ENCODE data around the gene BATF3. TPM values are rescaled to one million over a fixed set of nuclear protein-coding genes. Genes with fewer than 3 reads are reported as not detected.

Gene BATF3
- total and polyA plus RNA-seq, 4 experiments from 2014 or later, result 0.42 to 1.0 (median 0.64) TPM; not detected in 1

GRCh38 chr1:212655668-212656440, 43.8 kb downstream of the BATF3 start:
- Histone ChIP-seq H3K4me1 (ENCODE audit: insufficient read depth, low read length) (no peaks in the 10 kb centered on the region), H3K36me3 (ENCODE audit: insufficient read depth, low read length) (no peaks in the 10 kb centered on the region), H3K27me3 (ENCODE audit: insufficient read depth, low read length) (no peaks in the 10 kb centered on the region), H3K4me3 (ENCODE audit: low read length in 2 of 2) (no peak overlapping the region), H3K27ac (ENCODE audit: low read depth, low read length) (no peak overlapping the region), H3K9me3 (ENCODE audit: control insufficient read depth in 1 of 2, low read length in 2 of 2) (no peaks in the 10 kb centered on the region)
- Mint-ChIP-seq H3K9me3 (no peaks in the 10 kb centered on the region), H3K36me3 (no peaks in the 10 kb centered on the region), H3K4me3 (no peak overlapping the region), H3K27me3 (peaks cover 12 to 22% of the 10 kb centered on the region in 2 donors), H3K4me1 (no peaks in the 10 kb centered on the region), H3K27ac (no peak overlapping the region)
- no peak for DNase-seq
- POLR2A ChIA-PET (ENCODE audit: partially characterized antibody), result no interaction called here
- intact Hi-C loops (cut with micrococcal nuclease), result no loop called here
- CTCF ChIA-PET (ENCODE audit: partially characterized antibody), result interaction anchor here (1.0 to 1.2 kb wide), 2 partner anchors 9 to 12 kb away, joined by 3 to 6 read pairs; no protein-coding TSS in a partner anchor

DNA sequence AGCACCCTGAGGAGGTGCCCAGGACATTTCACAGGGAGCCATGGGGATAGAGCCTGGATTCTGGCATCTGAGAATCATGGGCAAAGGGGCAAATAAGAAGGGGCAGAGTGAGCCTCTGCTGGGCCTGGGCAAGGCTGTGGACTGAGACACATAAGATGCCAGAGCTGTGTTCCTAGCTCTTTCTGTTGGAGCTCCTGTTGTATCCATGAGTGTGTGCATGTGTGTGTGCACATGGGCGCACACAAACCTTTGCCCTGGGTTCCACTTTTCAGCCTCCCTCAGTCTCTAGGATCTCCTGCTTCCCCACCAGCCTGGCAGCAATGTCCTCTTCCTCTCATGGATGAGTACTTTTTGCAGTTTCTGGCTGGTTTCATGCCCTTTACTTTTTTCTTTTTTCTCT, 47.0 kb downstream of the BATF3 start:
- no peaks in the 10 kb centered on the region for H3K4me1 Mint-ChIP-seq
- POLR2A ChIA-PET (ENCODE audit: partially characterized antibody), result no interaction called here
- H3K4me1 ChIP-seq (ENCODE audit: insufficient read depth, low read length), result no peaks in the 10 kb centered on the region
- H3K27ac ChIP-seq (ENCODE audit: low read depth, low read length), result no peak overlapping the region
- H3K27me3 ChIP-seq (ENCODE audit: insufficient read depth, low read length), result no peaks in the 10 kb centered on the region
- H3K9me3 ChIP-seq (ENCODE audit: control insufficient read depth in 1 of 2, low read length in 2 of 2), result no peaks in the 10 kb centered on the region
- H3K27ac Mint-ChIP-seq, result peak overlapping the region in 1 of 7 donors; percentile 59
- CTCF ChIA-PET (ENCODE audit: partially characterized antibody), result interaction anchor here (1.9 to 2.0 kb wide), 2 partner anchors 12 to 16 kb away, joined by 4 to 9 read pairs; no protein-coding TSS in a partner anchor
- no peak overlapping the region for H3K4me3 ChIP-seq (ENCODE audit: low read length in 2 of 2)
- H3K36me3 Mint-ChIP-seq, result no peaks in the 10 kb centered on the region
- intact Hi-C loops (cut with micrococcal nuclease), result no loop called here
- H3K9me3 Mint-ChIP-seq, result no peaks in the 10 kb centered on the region
- no peaks in the 10 kb centered on the region for H3K36me3 ChIP-seq (ENCODE audit: insufficient read depth, low read length)
- H3K27me3 Mint-ChIP-seq, result peaks cover 8 to 18% of the 10 kb centered on the region in 2 donors
- no peak overlapping the region for H3K4me3 Mint-ChIP-seq
- no peak for DNase-seq

DNA sequence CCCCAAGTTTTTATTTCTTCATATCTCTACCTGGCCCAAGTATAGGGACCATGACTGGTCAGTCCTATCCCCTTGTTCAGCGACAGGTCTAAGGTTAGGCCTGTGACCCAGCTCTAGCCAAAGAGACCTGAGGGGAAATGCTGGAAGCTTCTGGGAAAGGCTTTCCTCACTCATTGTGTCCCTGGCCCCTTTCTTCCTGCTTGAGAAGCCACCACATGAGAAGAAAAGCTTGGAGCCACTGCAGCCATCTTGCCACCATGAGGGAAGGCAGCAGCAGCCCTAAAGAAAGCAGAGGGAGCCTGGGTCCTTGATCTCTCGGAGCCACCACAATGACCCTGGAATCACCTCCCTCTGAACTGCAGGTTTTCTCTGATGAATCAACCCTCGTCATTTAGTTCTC, 47.7 kb downstream of the BATF3 start:
- no peak for DNase-seq
- CTCF ChIA-PET (ENCODE audit: partially characterized antibody), result interaction anchor here (1.9 to 2.1 kb wide), 3 partner anchors 11 to 16 kb away, joined by 4 to 9 read pairs (median 4); no protein-coding TSS in a partner anchor
- peak overlapping the region in 1 of 8 donors; percentile 15 for H3K4me3 Mint-ChIP-seq
- H3K27ac Mint-ChIP-seq, result peak overlapping the region in 2 of 7 donors; percentile 43 to 54
- no peaks in the 10 kb centered on the region for H3K9me3 Mint-ChIP-seq
- no peak overlapping the region for H3K4me3 ChIP-seq (ENCODE audit: low read length in 2 of 2)
- no peaks in the 10 kb centered on the region for H3K36me3 Mint-ChIP-seq
- POLR2A ChIA-PET (ENCODE audit: partially characterized antibody), result no interaction called here
- H3K27me3 ChIP-seq (ENCODE audit: insufficient read depth, low read length), result no peaks in the 10 kb centered on the region
- no peaks in the 10 kb centered on the region for H3K9me3 ChIP-seq (ENCODE audit: control insufficient read depth in 1 of 2, low read length in 2 of 2)
- intact Hi-C loops (cut with micrococcal nuclease), result no loop called here
- no peaks in the 10 kb centered on the region for H3K36me3 ChIP-seq (ENCODE audit: insufficient read depth, low read length)
- peaks cover 4 to 16% of the 10 kb centered on the region in 2 donors for H3K27me3 Mint-ChIP-seq
- no peak overlapping the region for H3K27ac ChIP-seq (ENCODE audit: low read depth, low read length)
- H3K4me1 ChIP-seq (ENCODE audit: insufficient read depth, low read length), result no peaks in the 10 kb centered on the region
- no peaks in the 10 kb centered on the region for H3K4me1 Mint-ChIP-seq

DNA sequence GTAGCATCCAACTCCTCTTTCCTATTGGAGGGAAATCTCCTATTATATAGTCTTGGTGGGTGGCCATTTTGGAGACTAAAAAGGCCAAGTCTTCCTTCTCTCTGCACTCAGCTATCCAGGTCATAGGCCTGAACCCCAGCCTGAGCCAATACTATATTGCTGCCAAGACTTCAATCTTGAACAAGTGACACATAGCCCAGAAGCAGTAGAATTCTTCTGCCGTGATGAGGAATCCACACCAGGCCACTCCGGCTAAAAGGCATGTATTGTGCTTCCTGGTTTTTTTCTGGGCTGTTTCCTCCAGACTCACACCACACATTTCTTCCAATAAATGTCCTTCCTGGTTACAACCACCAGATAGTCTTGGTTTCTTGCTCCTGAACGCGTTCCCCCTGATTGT, 48.1 kb downstream of the BATF3 start:
- no peaks in the 10 kb centered on the region for H3K36me3 Mint-ChIP-seq
- DNase-seq, result no peak
- Histone ChIP-seq H3K36me3 (ENCODE audit: insufficient read depth, low read length) (no peaks in the 10 kb centered on the region), H3K27ac (ENCODE audit: low read depth, low read length) (no peak overlapping the region), H3K9me3 (ENCODE audit: control insufficient read depth in 1 of 2, low read length in 2 of 2) (no peaks in the 10 kb centered on the region), H3K27me3 (ENCODE audit: insufficient read depth, low read length) (no peaks in the 10 kb centered on the region), H3K4me3 (ENCODE audit: low read length in 2 of 2) (no peak overlapping the region), H3K4me1 (ENCODE audit: insufficient read depth, low read length) (no peaks in the 10 kb centered on the region)
- no peaks in the 10 kb centered on the region for H3K4me1 Mint-ChIP-seq
- POLR2A ChIA-PET (ENCODE audit: partially characterized antibody), result no interaction called here
- no peaks in the 10 kb centered on the region for H3K9me3 Mint-ChIP-seq
- CTCF ChIA-PET (ENCODE audit: partially characterized antibody), result interaction anchor here (1.9 to 2.1 kb wide), 3 partner anchors 11 to 17 kb away, joined by 4 to 9 read pairs (median 4); no protein-coding TSS in a partner anchor
- no peak overlapping the region for H3K4me3 Mint-ChIP-seq
- intact Hi-C loops (cut with micrococcal nuclease), result no loop called here
- peak overlapping the region in 2 of 7 donors; percentile 43 to 54 for H3K27ac Mint-ChIP-seq
- H3K27me3 Mint-ChIP-seq, result peaks cover 4 to 16% of the 10 kb centered on the region in 2 donors

DNA sequence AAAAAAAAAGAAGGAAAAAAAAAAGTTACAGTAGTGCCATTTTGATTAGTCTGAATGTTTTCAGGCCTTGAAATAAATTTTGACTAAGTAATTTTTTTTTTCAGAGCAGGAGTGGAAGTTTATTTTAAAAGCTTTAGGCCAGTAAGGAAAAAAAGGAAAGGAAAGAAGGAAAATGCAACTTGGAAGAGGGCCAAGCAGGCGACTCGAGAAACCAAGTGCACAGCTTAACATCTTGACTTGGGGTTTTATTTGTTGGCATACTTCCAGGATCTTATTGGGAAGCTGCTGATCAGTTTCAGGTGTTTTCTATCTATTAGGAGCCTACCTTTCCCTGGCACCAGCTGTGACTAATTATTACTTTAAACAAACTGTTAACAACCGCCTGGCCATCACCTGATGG, 49.4 kb downstream of the BATF3 start:
- intact Hi-C loops (cut with micrococcal nuclease), result no loop called here
- no peaks in the 10 kb centered on the region for H3K9me3 Mint-ChIP-seq
- ChIA-PET POLR2A (ENCODE audit: partially characterized antibody) (no interaction called here), CTCF (ENCODE audit: partially characterized antibody) (interaction anchor here (1.7 to 2.1 kb wide), 3 partner anchors 9 to 173 kb away, joined by 4 to 5 read pairs (median 5); no protein-coding TSS in a partner anchor)
- H3K36me3 Mint-ChIP-seq, result no peaks in the 10 kb centered on the region
- Histone ChIP-seq H3K4me3 (ENCODE audit: low read length in 2 of 2) (no peak overlapping the region), H3K27ac (ENCODE audit: low read depth, low read length) (no peak overlapping the region), H3K9me3 (ENCODE audit: control insufficient read depth in 1 of 2, low read length in 2 of 2) (no peaks in the 10 kb centered on the region), H3K27me3 (ENCODE audit: insufficient read depth, low read length) (no peaks in the 10 kb centered on the region), H3K36me3 (ENCODE audit: insufficient read depth, low read length) (no peaks in the 10 kb centered on the region), H3K4me1 (ENCODE audit: insufficient read depth, low read length) (no peaks in the 10 kb centered on the region)
- H3K27ac Mint-ChIP-seq, result no peak overlapping the region
- H3K4me3 Mint-ChIP-seq, result no peak overlapping the region
- H3K4me1 Mint-ChIP-seq, result no peaks in the 10 kb centered on the region
- H3K27me3 Mint-ChIP-seq, result peaks cover 4 to 12% of the 10 kb centered on the region in 2 donors
- DNase-seq, result no peak

GRCh38 chr1:212649020-212649419, 50.6 kb downstream of the BATF3 start:
- CTCF ChIA-PET (ENCODE audit: partially characterized antibody), result interaction anchor here (1.7 to 1.9 kb wide), 2 partner anchors 16 to 172 kb away, joined by 5 read pairs; no protein-coding TSS in a partner anchor

DNA sequence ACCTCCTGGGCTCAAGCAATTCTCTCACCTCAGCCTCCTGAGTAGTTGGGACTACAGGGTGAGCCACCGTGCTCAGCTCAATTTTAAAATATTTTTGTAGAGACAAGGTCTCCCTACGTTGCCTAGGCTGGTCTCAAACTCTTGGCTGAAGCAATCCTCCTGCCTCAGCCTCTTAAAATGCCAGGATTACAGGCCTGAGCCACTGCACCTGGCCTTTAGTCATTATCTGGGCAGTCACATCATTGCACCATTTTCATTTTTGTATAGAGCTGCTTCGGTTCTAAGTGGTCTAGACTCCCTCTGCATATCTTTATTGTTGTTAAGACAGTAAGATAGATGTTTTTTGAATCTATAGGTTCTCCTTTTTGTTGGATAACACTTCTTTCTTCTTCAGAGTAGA, 51.2 kb downstream of the BATF3 start:
- Mint-ChIP-seq H3K27ac (no peak overlapping the region), H3K27me3 (peaks cover 0 to 2% of the 10 kb centered on the region in 2 donors), H3K4me1 (no peaks in the 10 kb centered on the region), H3K36me3 (no peaks in the 10 kb centered on the region), H3K9me3 (no peaks in the 10 kb centered on the region), H3K4me3 (no peak overlapping the region)
- intact Hi-C loops (cut with micrococcal nuclease), result no loop called here
- no peaks in the 10 kb centered on the region for H3K27me3 ChIP-seq (ENCODE audit: insufficient read depth, low read length)
- no peak overlapping the region for H3K4me3 ChIP-seq (ENCODE audit: low read length in 2 of 2)
- no peaks in the 10 kb centered on the region for H3K36me3 ChIP-seq (ENCODE audit: insufficient read depth, low read length)
- ChIA-PET CTCF (ENCODE audit: partially characterized antibody) (interaction anchor here (1.2 kb wide), 1 partner anchor 16 kb away, joined by 3 read pairs; no protein-coding TSS in a partner anchor), POLR2A (ENCODE audit: partially characterized antibody) (no interaction called here)
- H3K4me1 ChIP-seq (ENCODE audit: insufficient read depth, low read length), result no peaks in the 10 kb centered on the region
- no peaks in the 10 kb centered on the region for H3K9me3 ChIP-seq (ENCODE audit: control insufficient read depth in 1 of 2, low read length in 2 of 2)
- no peak for DNase-seq
- no peak overlapping the region for H3K27ac ChIP-seq (ENCODE audit: low read depth, low read length)

More at GRCh38 chr1:212649020-212649419, 50.6 kb downstream of the BATF3 start:
- Mint-ChIP-seq H3K4me1 (no peaks in the 10 kb centered on the region), H3K36me3 (no peaks in the 10 kb centered on the region), H3K4me3 (no peak overlapping the region), H3K27ac (no peak overlapping the region), H3K9me3 (no peaks in the 10 kb centered on the region), H3K27me3 (peaks cover 2 to 4% of the 10 kb centered on the region in 2 donors)
- POLR2A ChIA-PET (ENCODE audit: partially characterized antibody), result no interaction called here
- Histone ChIP-seq H3K4me3 (ENCODE audit: low read length in 2 of 2) (no peak overlapping the region), H3K27ac (ENCODE audit: low read depth, low read length) (no peak overlapping the region), H3K9me3 (ENCODE audit: control insufficient read depth in 1 of 2, low read length in 2 of 2) (no peaks in the 10 kb centered on the region), H3K36me3 (ENCODE audit: insufficient read depth, low read length) (no peaks in the 10 kb centered on the region), H3K4me1 (ENCODE audit: insufficient read depth, low read length) (no peaks in the 10 kb centered on the region), H3K27me3 (ENCODE audit: insufficient read depth, low read length) (no peaks in the 10 kb centered on the region)
- intact Hi-C loops (cut with micrococcal nuclease), result no loop called here
- no peak for DNase-seq

Measured in CD4-positive, alpha-beta memory T cell (primary cell).